ENCODE data around the gene GTF3A. TPM values are rescaled to one million over a fixed set of nuclear protein-coding genes. Genes with fewer than 3 reads are reported as not detected.

Gene GTF3A
- total RNA-seq, 1 donor from 2014 or later, result 106 TPM

GRCh38 chr13:27448308-27448707 is 23.9 kb downstream of the GTF3A start:
- no peak for DNase-seq (ENCODE audit: low read depth, low spot score)

- no peak for DNase-seq (ENCODE audit: low read depth, low spot score)
Observed at GRCh38 chr13:27449081-27449603, 24.7 kb downstream of the GTF3A start.

- DNase-seq (ENCODE audit: low read depth, low spot score), result peak; percentile 78
Observed at GRCh38 chr13:27449936-27450828, 25.8 kb downstream of the GTF3A start, which contains the start of gene MTIF3. MTIF3 (minus strand) TSS chr13:27450564; CDS start chr13:27440448, 10,116 bp downstream.

GRCh38 chr13:27450921-27451471 is 26.6 kb downstream of the GTF3A start:
- no peak for DNase-seq (ENCODE audit: low read depth, low spot score)

- DNase-seq (ENCODE audit: low read depth, low spot score), result no peak
Observed at GRCh38 chr13:27455331-27455855, 31.0 kb downstream of the GTF3A start.

- no peak for DNase-seq (ENCODE audit: low read depth, low spot score)
Observed at GRCh38 chr13:27461940-27462584, 37.6 kb downstream of the GTF3A start.

- DNase-seq (ENCODE audit: low read depth, low spot score), result no peak
Observed at GRCh38 chr13:27463500-27463899, 39.1 kb downstream of the GTF3A start.

GRCh38 chr13:27465611-27466010 is 41.2 kb downstream of the GTF3A start:
- DNase-seq (ENCODE audit: low read depth, low spot score), result no peak

GRCh38 chr13:27466513-27466912 is 42.1 kb downstream of the GTF3A start:
- DNase-seq (ENCODE audit: low read depth, low spot score), result no peak

GRCh38 chr13:27470075-27470820 is 45.8 kb downstream of the GTF3A start:
- DNase-seq (ENCODE audit: low read depth, low spot score), result no peak

GRCh38 chr13:27472441-27472840 is 48.0 kb downstream of the GTF3A start:
- DNase-seq (ENCODE audit: low read depth, low spot score), result no peak

- DNase-seq (ENCODE audit: low read depth, low spot score), result no peak
Observed at GRCh38 chr13:27472941-27473340, 48.5 kb downstream of the GTF3A start.

GRCh38 chr13:27474751-27475268 is 50.4 kb downstream of the GTF3A start:
- no peak for DNase-seq (ENCODE audit: low read depth, low spot score)

GRCh38 chr13:27476943-27477703 is 52.7 kb downstream of the GTF3A start:
- DNase-seq (ENCODE audit: low read depth, low spot score), result no peak

- DNase-seq (ENCODE audit: low read depth, low spot score), result no peak
Observed at GRCh38 chr13:27481766-27482165, 57.3 kb downstream of the GTF3A start.

- DNase-seq (ENCODE audit: low read depth, low spot score), result no peak
Observed at GRCh38 chr13:27482983-27483382, 58.6 kb downstream of the GTF3A start.

- no peak for DNase-seq (ENCODE audit: low read depth, low spot score)
Observed at GRCh38 chr13:27483421-27483820, 59.0 kb downstream of the GTF3A start.

Measured in pulmonary artery endothelial cell (primary cell).